Endothelial cell of umbilical vein (primary cell): ENCODE data around the gene UNKL. TPM values are rescaled to one million over a fixed set of nuclear protein-coding genes. Genes with fewer than 3 reads are reported as not detected.

Source experiments
- BruUV-seq: library from RNA; stranded (reverse); fragments of 400-500 nt; replicated peaks from 2 replicates; lab custom pipeline; 2021; lab: Mats Ljungman, UMichigan
- CTCF ChIA-PET: fragments of 300-600, 350-600 bp; sonication (Branson Sonifier 250); formaldehyde crosslinking; loops from one replicate; lab custom pipeline; 2021; ENCODE audit warnings: antibody characterized with exemption, inconsistent platforms; lab: Charles Lee
- POLR2A ChIA-PET: fragments of 300-600, 350-600 bp; sonication (Branson Sonifier 250); formaldehyde crosslinking; loops from one replicate; lab custom pipeline; 2021; ENCODE audit warnings: antibody characterized with exemption, inconsistent platforms; lab: Charles Lee
- DNase-seq: peaks from one replicate; pipeline ENCODE4 v3.0.0-alpha.2; 2011; ENCODE audit warnings: low read depth, low spot score
- FAIRE-seq: peaks from 2 replicates; lab custom pipeline; 2011; peaks lifted over from hg19 to GRCh38; lab: Jason Lieb, UNC
- H2AFZ ChIP-seq: 2 replicates; pipeline ENCODE4 v1.6.0; 2012; ENCODE audit warnings: low read depth, low read length, control low read depth, inconsistent platforms
- H3K27ac ChIP-seq: 2 replicates; pipeline ENCODE4 v1.5.1; 2011; ENCODE audit warnings: low read depth, mild to moderate bottlenecking, control low read depth, low read length, moderate library complexity; ENCODE audit not compliant: insufficient read depth
- H3K27me3 ChIP-seq, 2 experiments: 2 replicates each; pipeline versions ENCODE4 v1.6.0 to v1.6.1; 2011; ENCODE audit warnings: low read length in 2 of 2, mixed read lengths in 1 of 2; ENCODE audit not compliant: control insufficient read depth in 2 of 2, insufficient read depth in 2 of 2
- H3K36me3 ChIP-seq, 2 experiments: 2 replicates in 1 of 2; 3 replicates in 1 of 2; pipeline ENCODE4 v1.5.1; 2011; ENCODE audit warnings: low read length in 2 of 2, mild to moderate bottlenecking in 1 of 2, moderate library complexity in 1 of 2; ENCODE audit not compliant: control insufficient read depth in 2 of 2, insufficient read depth in 2 of 2; ENCODE audit errors: extremely low read depth in 1 of 2
- H3K4me1 ChIP-seq: 3 replicates; pipeline ENCODE4 v1.5.1; 2011; ENCODE audit warnings: mild to moderate bottlenecking, low read length; ENCODE audit not compliant: control insufficient read depth, insufficient read depth; ENCODE audit errors: extremely low read depth
- H3K4me2 ChIP-seq: 2 replicates; pipeline ENCODE4 v1.6.1; 2011; ENCODE audit warnings: low read length, control low read depth, mixed read lengths; ENCODE audit not compliant: insufficient read depth
- H3K4me3 ChIP-seq, 3 experiments: fragments of 200-600 bp in 1 of 3; sonication (generic), shearing (Covaris generic) in 1 of 3; replicated peaks in 1 of 3; 2 replicates each; pipeline ENCODE4 v1.5.1; 2011 to 2016; ENCODE audit warnings: control low read depth in 3 of 3, low read length in 3 of 3, mild to moderate bottlenecking in 2 of 3, inconsistent platforms in 1 of 3, low read depth in 1 of 3, moderate library complexity in 1 of 3; ENCODE audit not compliant: insufficient read depth in 1 of 3
- H3K79me2 ChIP-seq: 2 replicates; pipeline ENCODE4 v1.6.0; 2012; ENCODE audit warnings: low read length, inconsistent platforms; ENCODE audit not compliant: control insufficient read depth, insufficient read depth
- H3K9ac ChIP-seq: replicated peaks from 2 replicates; pipeline ENCODE3; 2011; ENCODE audit warnings: low read length, control low read depth; ENCODE audit not compliant: insufficient read depth; ENCODE audit errors: extremely low read depth
- H3K9me1 ChIP-seq: replicated peaks from 3 replicates; pipeline ENCODE4 v1.6.0; 2011; ENCODE audit warnings: mild to moderate bottlenecking, low read length; ENCODE audit not compliant: control insufficient read depth, insufficient read depth; ENCODE audit errors: extremely low read depth
- H3K9me3 ChIP-seq: replicated peaks from 2 replicates; pipeline ENCODE4 v1.5.1; 2012; ENCODE audit warnings: low read length, inconsistent platforms; ENCODE audit not compliant: control insufficient read depth, insufficient read depth
- H4K20me1 ChIP-seq: replicated peaks from 2 replicates; pipeline ENCODE3; 2011; ENCODE audit warnings: mild to moderate bottlenecking, low read length; ENCODE audit not compliant: control insufficient read depth, insufficient read depth; ENCODE audit errors: extremely low read depth
- CTCF ChIP-seq, 2 donors: IDR thresholded peaks; 1 replicate in 1 of 2; 2 replicates in 1 of 2; pipeline ENCODE4 v1.5.1; 2011; ENCODE audit warnings: low read length in 2 of 2, mild to moderate bottlenecking in 2 of 2, moderate library complexity in 2 of 2, control low read depth in 1 of 2, inconsistent platforms in 1 of 2, low read depth in 1 of 2; ENCODE audit not compliant: insufficient read depth in 1 of 2; ENCODE audit errors: extremely low read depth in 1 of 2
- EZH2 ChIP-seq: IDR thresholded peaks from 2 replicates; pipeline ENCODE4 v1.6.1; 2012; ENCODE audit warnings: borderline replicate concordance, low read depth, mild to moderate bottlenecking, moderate library complexity, low read length, inconsistent platforms; ENCODE audit not compliant: severe bottlenecking
- FOS ChIP-seq: IDR thresholded peaks from 2 replicates; pipeline ENCODE4 v1.6.1; 2011; ENCODE audit warnings: mild to moderate bottlenecking, low read length, moderate library complexity, borderline replicate concordance; ENCODE audit not compliant: insufficient read depth
- GATA2 ChIP-seq: IDR thresholded peaks from 2 replicates; pipeline ENCODE4 v1.7.0; 2011; ENCODE audit warnings: low read depth, mild to moderate bottlenecking, moderate library complexity, mixed read lengths, low read length; ENCODE audit not compliant: insufficient read length, insufficient read depth
- JUN ChIP-seq: IDR thresholded peaks from 2 replicates; pipeline ENCODE4 v1.6.1; 2011; ENCODE audit warnings: borderline replicate concordance, low read depth; ENCODE audit not compliant: insufficient read length, insufficient read depth
- MAX ChIP-seq: IDR thresholded peaks from 2 replicates; pipeline ENCODE4 v1.6.1; 2011; ENCODE audit not compliant: insufficient read depth, insufficient read length
- MYC ChIP-seq: IDR thresholded peaks from one replicate; pipeline ENCODE4 v1.6.1; 2011; ENCODE audit warnings: mild to moderate bottlenecking, low read depth, low read length
- POLR2A ChIP-seq: IDR thresholded peaks from 2 replicates; pipeline ENCODE4 v1.6.1; 2012; ENCODE audit warnings: low read depth, mild to moderate bottlenecking, control low read depth, low read length
- POLR2AphosphoS5 ChIP-seq: IDR thresholded peaks from 2 replicates; pipeline ENCODE4 v1.6.1; 2012; ENCODE audit warnings: low read depth, mild to moderate bottlenecking, control low read depth, low read length, moderate library complexity; ENCODE audit not compliant: insufficient read depth
- dilution Hi-C: fragments of 300-500 bp; cut with MboI; formaldehyde crosslinking; loops from one replicate; pipeline ENCODE4 v1.15.0; 2019; ENCODE audit warnings: low sequenced_read_pairs; ENCODE audit not compliant: extremely low pct_ligation_motif_present
- intact Hi-C: fragments of 100-400 bp; cut with micrococcal nuclease; formaldehyde crosslinking; loops from one replicate; pipeline ENCODE4 v1.10.0; 2022
- polyA plus RNA-seq, 4 experiments: library from polyadenylated mRNA; depleted of rRNA in 3 of 4; stranded (reverse) in 3 of 4; unstranded in 1 of 4; fragments of >200 nt; gene quantifications; 2 replicates each; pipeline versions ENCODE4 v1.2.1 to v1.2.3, GENCODE V29; 2011 to 2012; ENCODE audit warnings: missing spikeins in 1 of 4
- total RNA-seq: library from RNA; stranded (reverse); gene quantifications from 2 replicates; pipeline ENCODE4 v1.2.3, GENCODE V29; 2021

Gene UNKL
- total and polyA plus RNA-seq, 2 donors (not counting 3 experiments of a cell fraction or from before 2014, with no cell fraction given) = 17.1 to 32.8 TPM

GRCh38 chr16:1349351-1349750 is 65.2 kb downstream of the UNKL start:
- intact Hi-C loops (no loop called here), dilution Hi-C loops (no loop called here)
- Histone ChIP-seq H3K36me3 (peaks cover 0 to 11% of the 10 kb centered on the region in 2 experiments), H3K9me1 (no peaks in the 10 kb centered on the region), H3K79me2 (peaks cover 31% of the 10 kb centered on the region), H4K20me1 (no peaks in the 10 kb centered on the region), H3K27me3 (no peaks in the 10 kb centered on the region), H3K9ac (no peak overlapping the region), H3K4me2 (no peak overlapping the region), H3K9me3 (no peaks in the 10 kb centered on the region), H3K27ac (no peak overlapping the region), H3K4me3 (no peak overlapping the region), H2AFZ (no peak overlapping the region), H3K4me1 (peaks cover 13% of the 10 kb centered on the region)
- no peak for DNase-seq
- ChIA-PET POLR2A (no interaction called here), CTCF (interaction anchor here (2.2 kb wide), 1 partner anchor 14 kb away, joined by 5 read pairs; no protein-coding TSS in a partner anchor)
- no TSS peak for BruUV-seq
- no peak for FAIRE-seq
- TF ChIP-seq CTCF (IDR thresholded peaks at IDR 0.05; ENCODE audit: extremely low read depth in 1 of 2, insufficient read depth in 1 of 2, low read depth in 1 of 2, low read length in 2 of 2) (no peak), MYC (no peak), POLR2A (no peak), JUN (no peak), MAX (no peak), EZH2 (no peak), GATA2 (no peak), POLR2AphosphoS5 (no peak), FOS (no peak)
